ENCODE results near the gene PTPRG. TPM values are rescaled to one million over a fixed set of nuclear protein-coding genes. Genes with fewer than 3 reads are reported as not detected.

The PTPRG gene
- total and polyA plus RNA-seq, 2 experiments from 2014 or later = 8.5 to 34.9 TPM

- H3K4me2 ChIP-seq = no peak overlapping the region
- no peaks in the 10 kb centered on the region for H3K9me2 ChIP-seq (replicated peaks; ENCODE audit: insufficient read depth)
- H3K27me3 ChIP-seq = no peaks in the 10 kb centered on the region
- H3K4me1 ChIP-seq (ENCODE audit: insufficient read depth) = no peaks in the 10 kb centered on the region
- no peaks in the 10 kb centered on the region for H3K79me2 ChIP-seq
- H3K27ac ChIP-seq = no peak overlapping the region
- H3K4me3 ChIP-seq = no peak overlapping the region
- no peak for TF ChIP-seq EZH2phosphoT487 (IDR thresholded peaks at IDR 0.05; ENCODE audit: low read depth, severe bottlenecking, unreplicated experiment)
- TF ChIP-seq CTCF (IDR thresholded peaks at IDR 0.05; ENCODE audit: poor library complexity) = peak; percentile 16
- TF ChIP-seq EZH2 (IDR thresholded peaks at IDR 0.05; ENCODE audit: borderline replicate concordance) = no peak
- WGBS (ENCODE audit: low lambda C conversion rate, missing lambda C conversion rate) = 67% methylated on average over 1 of the region's 1 CpG
- no peaks in the 10 kb centered on the region for H4K20me1 ChIP-seq (ENCODE audit: insufficient read depth, poor library complexity, severe bottlenecking)
- H3K36me3 ChIP-seq (replicated peaks; ENCODE audit: insufficient read depth, low read depth) = no peaks in the 10 kb centered on the region
- DNase-seq (ENCODE audit: low spot score) = no peak
- no peaks in the 10 kb centered on the region for H3K9me3 ChIP-seq (ENCODE audit: low read depth)
- no peak overlapping the region for H2AFZ ChIP-seq
Measured at GRCh38 chr3:62229908-62230307, 668.5 kb downstream of the PTPRG start.

- Histone ChIP-seq H3K36me3 (replicated peaks; ENCODE audit: insufficient read depth, low read depth) (no peaks in the 10 kb centered on the region), H3K79me2 (no peaks in the 10 kb centered on the region), H3K4me1 (ENCODE audit: insufficient read depth) (no peaks in the 10 kb centered on the region), H2AFZ (no peak overlapping the region), H3K9me3 (ENCODE audit: low read depth) (no peaks in the 10 kb centered on the region), H3K27me3 (no peaks in the 10 kb centered on the region), H3K27ac (no peak overlapping the region), H3K9me2 (replicated peaks; ENCODE audit: insufficient read depth) (no peaks in the 10 kb centered on the region), H3K4me2 (no peak overlapping the region), H4K20me1 (ENCODE audit: insufficient read depth, poor library complexity, severe bottlenecking) (no peaks in the 10 kb centered on the region), H3K4me3 (no peak overlapping the region)
- no peak for DNase-seq (ENCODE audit: low spot score)
- TF ChIP-seq CTCF (IDR thresholded peaks at IDR 0.05; ENCODE audit: poor library complexity) = no peak
- no peak for TF ChIP-seq EZH2 (IDR thresholded peaks at IDR 0.05; ENCODE audit: borderline replicate concordance)
- 89% methylated on average over 6 of the region's 6 CpGs for WGBS (ENCODE audit: low lambda C conversion rate, missing lambda C conversion rate)
Measured at GRCh38 chr3:62233065-62233464, 671.7 kb downstream of the PTPRG start.

GRCh38 chr3:62236016-62236415, 674.6 kb downstream of the PTPRG start:
- WGBS (ENCODE audit: low lambda C conversion rate, missing lambda C conversion rate) = 73% methylated on average over 4 of the region's 4 CpGs
- H2AFZ ChIP-seq = no peak overlapping the region
- H3K4me2 ChIP-seq = no peak overlapping the region
- H3K27ac ChIP-seq = no peak overlapping the region
- H3K9me3 ChIP-seq (ENCODE audit: low read depth) = no peaks in the 10 kb centered on the region
- no peaks in the 10 kb centered on the region for H3K4me1 ChIP-seq (ENCODE audit: insufficient read depth)
- H3K79me2 ChIP-seq = no peaks in the 10 kb centered on the region
- TF ChIP-seq EZH2 (IDR thresholded peaks at IDR 0.05; ENCODE audit: borderline replicate concordance) (no peak), EZH2phosphoT487 (IDR thresholded peaks at IDR 0.05; ENCODE audit: low read depth, severe bottlenecking, unreplicated experiment) (no peak), CTCF (IDR thresholded peaks at IDR 0.05; ENCODE audit: poor library complexity) (no peak)
- no peaks in the 10 kb centered on the region for H3K27me3 ChIP-seq
- no peak overlapping the region for H3K4me3 ChIP-seq
- H3K9me2 ChIP-seq (replicated peaks; ENCODE audit: insufficient read depth) = no peaks in the 10 kb centered on the region
- no peaks in the 10 kb centered on the region for H3K36me3 ChIP-seq (replicated peaks; ENCODE audit: insufficient read depth, low read depth)
- H4K20me1 ChIP-seq (ENCODE audit: insufficient read depth, poor library complexity, severe bottlenecking) = no peaks in the 10 kb centered on the region
- no peak for DNase-seq (ENCODE audit: low spot score)
